Muscle of arm (tissue), 14 donors: ENCODE measurements around the gene PSEN1. TPM values are rescaled to one million over a fixed set of nuclear protein-coding genes. Genes with fewer than 3 reads are reported as not detected.

ENCODE experiments used
- DNase-seq: peaks from one replicate; pipeline ENCODE4 v3.0.0-alpha.2; 2013
- long read RNA-seq, 11 donors: transcript quantifications; one replicate each; lab custom pipeline, GENCODE V29; 2026
- polyA plus RNA-seq, 12 donors: library from polyadenylated mRNA; unstranded; fragments of 120-200 nt; gene quantifications; one replicate each; pipeline ENCODE4 v1.2.1, GENCODE V29; 2013; ENCODE audit not compliant: insufficient read length in 12 of 12

PSEN1 gene
- 10 to 100 TPM in 11 of 12 donors, not detected in 1; 29.2 to 46.9 (median 35.5) TPM for polyA plus RNA-seq
- long read RNA-seq, donor 1, full-length matches to known transcripts, result 9 of 24 reads
- long read RNA-seq, donor 1, partial matches to known transcripts, result 15 of 24 reads
- long read RNA-seq, donor 1, other reads (novel, unspliced or antisense), result 0 of 24 reads
- long read RNA-seq, donor 2, full-length matches to known transcripts, result 11 of 20 reads
- long read RNA-seq, donor 2, partial matches to known transcripts, result 9 of 20 reads
- long read RNA-seq, donor 2, other reads (novel, unspliced or antisense), result 0 of 20 reads
- long read RNA-seq, donor 3, full-length matches to known transcripts, result 4 of 4 reads
- long read RNA-seq, donor 3, partial matches to known transcripts, result 0 of 4 reads
- long read RNA-seq, donor 3, other reads (novel, unspliced or antisense), result 0 of 4 reads
- long read RNA-seq, donor 4, full-length matches to known transcripts, result 7 of 7 reads
- long read RNA-seq, donor 4, partial matches to known transcripts, result 0 of 7 reads
- long read RNA-seq, donor 4, other reads (novel, unspliced or antisense), result 0 of 7 reads
- long read RNA-seq, donor 5, full-length matches to known transcripts, result 17 of 17 reads
- long read RNA-seq, donor 5, partial matches to known transcripts, result 0 of 17 reads
- long read RNA-seq, donor 5, other reads (novel, unspliced or antisense), result 0 of 17 reads
- long read RNA-seq, donor 6, full-length matches to known transcripts, result 5 of 5 reads
- long read RNA-seq, donor 6, partial matches to known transcripts, result 0 of 5 reads
- long read RNA-seq, donor 6, other reads (novel, unspliced or antisense), result 0 of 5 reads
- long read RNA-seq, donor 7, full-length matches to known transcripts, result 2 of 2 reads
- long read RNA-seq, donor 7, partial matches to known transcripts, result 0 of 2 reads
- long read RNA-seq, donor 7, other reads (novel, unspliced or antisense), result 0 of 2 reads
- long read RNA-seq, donor 8, full-length matches to known transcripts, result 11 of 11 reads
- long read RNA-seq, donor 8, partial matches to known transcripts, result 0 of 11 reads
- long read RNA-seq, donor 8, other reads (novel, unspliced or antisense), result 0 of 11 reads
- long read RNA-seq, donor 9, full-length matches to known transcripts, result 6 of 6 reads
- long read RNA-seq, donor 9, partial matches to known transcripts, result 0 of 6 reads
- long read RNA-seq, donor 9, other reads (novel, unspliced or antisense), result 0 of 6 reads
- long read RNA-seq, donor 10, full-length matches to known transcripts, result 8 of 8 reads
- long read RNA-seq, donor 10, partial matches to known transcripts, result 0 of 8 reads
- long read RNA-seq, donor 10, other reads (novel, unspliced or antisense), result 0 of 8 reads
- long read RNA-seq, donor 11, full-length matches to known transcripts, result 3 of 3 reads
- long read RNA-seq, donor 11, partial matches to known transcripts, result 0 of 3 reads
- long read RNA-seq, donor 11, other reads (novel, unspliced or antisense), result 0 of 3 reads

DNA sequence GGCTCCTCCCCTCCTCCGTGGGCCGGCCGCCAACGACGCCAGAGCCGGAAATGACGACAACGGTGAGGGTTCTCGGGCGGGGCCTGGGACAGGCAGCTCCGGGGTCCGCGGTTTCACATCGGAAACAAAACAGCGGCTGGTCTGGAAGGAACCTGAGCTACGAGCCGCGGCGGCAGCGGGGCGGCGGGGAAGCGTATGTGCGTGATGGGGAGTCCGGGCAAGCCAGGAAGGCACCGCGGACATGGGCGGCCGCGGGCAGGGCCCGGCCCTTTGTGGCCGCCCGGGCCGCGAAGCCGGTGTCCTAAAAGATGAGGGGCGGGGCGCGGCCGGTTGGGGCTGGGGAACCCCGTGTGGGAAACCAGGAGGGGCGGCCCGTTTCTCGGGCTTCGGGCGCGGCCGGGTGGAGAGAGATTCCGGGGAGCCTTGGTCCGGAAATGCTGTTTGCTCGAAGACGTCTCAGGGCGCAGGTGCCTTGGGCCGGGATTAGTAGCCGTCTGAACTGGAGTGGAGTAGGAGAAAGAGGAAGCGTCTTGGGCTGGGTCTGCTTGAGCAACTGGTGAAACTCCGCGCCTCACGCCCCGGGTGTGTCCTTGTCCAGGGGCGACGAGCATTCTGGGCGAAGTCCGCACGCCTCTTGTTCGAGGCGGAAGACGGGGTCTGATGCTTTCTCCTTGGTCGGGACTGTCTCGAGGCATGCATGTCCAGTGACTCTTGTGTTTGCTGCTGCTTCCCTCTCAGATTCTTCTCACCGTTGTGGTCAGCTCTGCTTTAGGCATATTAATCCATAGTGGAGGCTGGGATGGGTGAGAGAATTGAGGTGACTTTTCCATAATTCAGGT lies at the start of gene PSEN1:
Gene PSEN1, plus strand, starts transcription at position 121 of the 839 bp plus-strand sequence. CDS start 11,513 bp downstream, outside the sequence.
- peak; percentile 95 for DNase-seq

DNA sequence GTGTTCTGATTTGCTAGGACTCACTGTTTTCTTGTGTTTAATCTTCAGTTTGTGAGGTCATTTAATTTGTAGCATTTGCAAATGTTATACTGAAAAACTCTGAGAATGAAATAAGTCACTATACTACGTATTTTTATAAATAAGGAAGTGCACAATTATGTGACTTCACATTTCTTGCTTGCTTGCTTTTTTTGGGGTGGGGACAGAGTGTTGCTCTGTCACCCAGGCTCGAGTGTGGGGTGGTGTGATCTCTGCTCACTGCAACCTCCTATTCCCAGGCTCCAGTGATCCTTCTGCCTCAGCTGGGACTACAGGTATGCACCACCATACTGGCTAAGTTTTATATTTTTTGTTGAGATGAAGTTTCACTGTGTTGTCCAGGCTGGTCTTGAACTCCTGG lies 45.3 kb upstream of the PSEN1 start:
- DNase-seq, result no peak

GRCh38 chr14:73097421-73097820 lies 38.9 kb upstream of the PSEN1 start:
- no peak for DNase-seq

DNA sequence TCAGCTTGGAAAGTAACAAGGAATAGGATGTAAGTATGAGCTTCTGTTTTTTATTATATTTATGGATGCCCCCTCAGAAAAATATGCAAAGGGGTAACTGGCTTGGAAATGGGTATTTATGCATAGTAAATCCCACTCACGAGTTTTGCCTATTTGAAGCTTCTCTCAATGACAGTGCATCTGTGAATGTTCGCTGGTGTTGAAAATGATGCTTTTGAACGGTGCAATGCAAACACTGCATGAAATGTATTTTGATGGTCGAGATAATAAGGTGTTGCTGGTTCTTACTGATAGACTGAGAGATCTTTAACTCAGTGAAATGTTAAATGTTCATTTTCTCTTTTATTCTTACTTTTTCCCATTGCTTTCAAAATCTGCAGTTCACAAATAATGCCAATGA lies 36.0 kb upstream of the PSEN1 start:
- DNase-seq, result no peak

DNA sequence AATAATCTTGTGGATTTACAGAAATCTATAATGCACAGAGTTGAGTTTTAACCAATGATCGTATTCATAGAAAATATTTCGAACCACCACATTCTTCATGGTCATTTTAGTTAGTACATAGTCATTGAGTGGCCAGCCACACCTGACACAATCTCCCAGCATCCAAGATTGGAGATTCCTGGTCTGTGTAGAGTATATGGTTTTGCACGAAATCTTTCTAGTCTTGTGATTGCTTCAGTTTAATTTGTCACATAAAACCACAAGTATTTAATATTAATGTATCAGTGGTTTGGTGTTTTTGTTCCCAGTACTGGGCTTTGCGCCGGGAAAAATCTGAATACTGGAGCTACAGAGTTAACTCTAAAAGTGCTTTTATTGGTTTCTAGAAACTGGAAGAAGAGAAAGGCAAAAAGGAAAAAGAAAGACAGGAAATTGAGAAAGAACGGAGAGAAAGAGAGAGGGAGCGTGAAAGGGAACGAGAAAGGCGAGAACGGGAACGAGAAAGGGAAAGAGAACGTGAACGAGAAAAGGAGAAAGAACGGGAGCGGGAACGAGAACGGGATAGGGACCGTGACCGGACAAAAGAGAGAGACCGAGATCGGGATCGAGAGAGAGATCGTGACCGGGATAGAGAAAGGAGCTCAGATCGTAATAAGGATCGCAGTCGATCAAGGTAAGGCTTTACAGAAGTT lies 33.4 kb upstream of the PSEN1 start:
- no peak for DNase-seq

- no peak for DNase-seq
These were observed 31.3 kb upstream of the PSEN1 start for GRCh38 chr14:73105050-73105449.

DNA sequence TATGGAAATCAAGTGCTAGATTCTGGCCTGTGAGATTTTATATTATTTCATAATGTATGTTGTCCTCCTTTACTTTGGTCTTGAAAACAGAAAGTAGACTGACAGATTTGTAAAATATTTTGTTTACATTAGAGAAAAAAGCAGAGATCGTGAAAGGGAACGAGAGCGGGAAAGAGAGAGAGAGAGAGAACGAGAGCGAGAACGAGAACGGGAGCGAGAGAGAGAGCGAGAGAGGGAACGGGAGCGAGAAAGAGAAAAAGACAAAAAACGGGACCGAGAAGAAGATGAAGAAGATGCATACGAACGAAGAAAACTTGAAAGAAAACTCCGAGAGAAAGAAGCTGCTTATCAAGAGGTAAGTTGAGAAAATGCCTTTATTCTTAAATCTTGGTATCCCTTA lies 30.6 kb upstream of the PSEN1 start:
- DNase-seq, result no peak

GRCh38 chr14:73116079-73116665 lies 20.1 kb upstream of the PSEN1 start:
- DNase-seq, result no peak

- DNase-seq, result no peak
These were observed 12.0 kb upstream of the PSEN1 start for GRCh38 chr14:73124180-73124894.

- no peak for DNase-seq
These were observed 11.1 kb upstream of the PSEN1 start for GRCh38 chr14:73125169-73125588.

- no peak for DNase-seq
These were observed 10.6 kb upstream of the PSEN1 start for GRCh38 chr14:73125746-73126145.

DNA sequence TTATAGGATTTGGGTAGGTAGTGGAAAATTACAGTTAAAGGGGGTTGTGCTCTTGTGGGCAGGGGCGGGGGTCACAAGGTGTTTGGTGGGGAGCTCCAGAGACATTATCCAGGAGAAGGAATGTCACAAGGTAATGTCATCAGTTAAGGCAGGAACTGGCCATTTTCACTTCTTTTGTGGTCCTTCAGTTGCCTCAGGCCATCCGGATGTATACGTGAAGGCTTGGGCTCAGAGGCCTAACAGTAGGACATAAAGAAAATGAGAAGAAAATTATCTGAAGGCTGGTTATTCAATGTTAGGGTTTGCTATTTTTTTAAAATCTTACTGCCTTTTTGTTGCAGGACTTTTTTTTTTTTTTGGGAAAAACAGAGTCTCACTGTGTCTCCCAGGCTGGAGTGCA lies 2.5 kb upstream of the PSEN1 start:
- DNase-seq, result no peak

- no peak for DNase-seq
These were observed 271 bp upstream of the PSEN1 start for GRCh38 chr14:73136085-73136386.

DNA sequence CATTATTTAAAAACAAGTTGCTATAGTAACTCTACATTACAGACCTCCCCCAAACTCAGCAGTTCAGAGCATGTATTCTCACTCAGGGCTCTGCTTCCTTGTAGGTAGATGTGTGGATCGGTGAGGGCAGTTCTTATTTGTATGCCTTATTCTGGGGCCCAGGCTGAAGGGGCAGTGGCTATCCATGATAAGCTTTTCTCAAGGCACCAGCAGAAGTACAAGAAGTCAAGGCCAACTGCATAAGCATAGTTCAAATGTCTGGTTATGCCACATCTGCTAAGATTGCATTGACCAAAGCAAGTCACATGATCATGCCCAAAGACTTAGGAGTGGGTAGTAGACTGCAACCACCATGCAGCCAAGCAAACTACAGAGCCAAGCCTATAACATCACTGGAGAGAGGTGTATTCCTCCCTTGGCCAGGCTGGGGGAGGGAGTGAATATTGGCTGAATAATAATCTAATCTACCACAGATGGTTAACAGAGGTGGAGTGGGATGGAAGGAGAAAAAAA lies 4.6 kb downstream of the PSEN1 start:
- no peak for DNase-seq

DNA sequence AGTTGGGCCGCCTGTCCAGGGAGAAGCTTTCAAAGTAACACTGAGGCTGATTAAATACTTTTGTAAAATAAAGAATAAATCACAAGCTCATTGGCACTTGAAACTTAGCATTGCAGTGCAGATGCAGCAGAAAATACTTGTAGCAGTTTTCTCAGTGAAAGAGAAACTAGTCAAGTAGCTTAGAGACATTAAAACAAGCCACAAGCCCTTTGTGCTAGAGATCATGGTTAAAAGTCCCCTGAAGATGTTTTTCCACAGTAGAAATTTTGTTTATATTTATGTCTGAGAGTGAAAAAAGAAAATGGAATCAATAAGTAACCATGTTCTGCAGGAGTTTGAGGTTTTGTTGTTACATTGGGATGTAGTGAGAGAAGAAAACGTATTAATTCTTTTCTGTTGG lies 5.9 kb downstream of the PSEN1 start:
- no peak for DNase-seq

DNA sequence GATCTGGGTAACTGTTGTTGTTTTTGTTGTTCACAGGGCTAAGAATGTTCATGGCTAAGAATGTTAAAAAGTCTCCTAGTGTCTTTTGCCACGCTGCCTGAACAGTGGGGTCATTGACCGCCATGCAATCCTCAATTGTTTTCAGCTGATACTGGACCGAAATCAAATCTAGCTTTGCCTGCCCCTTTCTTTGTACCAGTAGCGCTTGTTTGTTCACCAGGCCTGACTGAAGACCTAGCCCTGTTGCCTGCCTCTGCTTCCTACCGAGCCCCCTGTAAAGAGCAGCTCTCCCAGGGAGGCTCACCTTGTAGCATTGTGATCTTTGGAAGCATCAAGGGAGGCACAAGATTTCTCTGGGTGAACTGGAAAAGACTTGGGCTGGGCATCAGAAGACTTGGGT lies 6.7 kb downstream of the PSEN1 start:
- DNase-seq, result no peak

DNA sequence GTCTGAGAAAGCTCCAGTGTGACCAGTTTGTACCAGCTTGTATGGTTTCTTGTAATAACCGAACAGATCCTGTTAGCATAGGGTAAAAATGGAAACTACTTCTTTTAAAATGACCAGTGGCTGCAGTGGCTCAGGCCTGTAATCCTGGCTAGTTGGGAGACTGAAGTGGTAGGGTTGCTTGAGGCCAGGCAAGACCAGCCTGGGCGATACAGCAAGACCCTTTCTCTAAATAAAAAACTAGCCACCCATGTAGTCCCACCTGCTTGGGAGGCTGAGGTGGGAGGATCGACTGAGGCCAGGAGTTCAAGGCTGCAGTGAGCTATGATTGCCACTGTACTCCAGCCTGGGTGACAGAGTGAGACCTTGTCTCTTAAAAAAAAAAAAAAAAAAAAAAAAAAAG lies 7.3 kb downstream of the PSEN1 start:
- DNase-seq, result no peak

GRCh38 chr14:73145371-73145770 lies 9.1 kb downstream of the PSEN1 start:
- no peak for DNase-seq

- DNase-seq, result no peak
These were observed 9.8 kb downstream of the PSEN1 start for GRCh38 chr14:73146111-73146510.
